Measurements from ENCODE around the gene TRMT2A. TPM values are rescaled to one million over a fixed set of nuclear protein-coding genes. Genes with fewer than 3 reads are reported as not detected.

TRMT2A gene
- total RNA-seq, 1 experiment from 2014 or later = 14.7 TPM

DNA sequence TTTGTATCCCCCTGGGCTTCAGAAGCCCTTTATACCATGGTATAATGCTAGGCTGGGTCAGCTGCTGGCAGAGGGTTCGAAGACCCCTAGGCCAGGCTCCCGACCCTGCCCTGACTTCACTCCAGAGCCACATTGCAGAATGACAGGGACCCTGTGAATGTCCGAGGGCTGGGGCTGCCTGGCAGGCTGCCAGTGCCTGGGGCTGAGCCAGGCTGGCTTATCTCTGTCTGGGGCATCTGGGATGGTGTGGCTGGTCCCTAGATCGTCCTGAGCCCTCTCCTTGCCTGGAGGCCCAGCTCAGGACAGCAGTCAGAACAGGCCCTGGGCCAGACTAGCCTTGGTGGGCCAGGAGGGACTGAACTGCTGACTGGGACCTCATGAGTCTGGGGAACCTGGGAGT, 18.2 kb upstream of the TRMT2A start:
- DNase-seq (ENCODE audit: low read depth) = no peak

GRCh38 chr22:20133930-20134549, 17.0 kb upstream of the TRMT2A start:
- DNase-seq (ENCODE audit: low read depth) = no peak

DNA sequence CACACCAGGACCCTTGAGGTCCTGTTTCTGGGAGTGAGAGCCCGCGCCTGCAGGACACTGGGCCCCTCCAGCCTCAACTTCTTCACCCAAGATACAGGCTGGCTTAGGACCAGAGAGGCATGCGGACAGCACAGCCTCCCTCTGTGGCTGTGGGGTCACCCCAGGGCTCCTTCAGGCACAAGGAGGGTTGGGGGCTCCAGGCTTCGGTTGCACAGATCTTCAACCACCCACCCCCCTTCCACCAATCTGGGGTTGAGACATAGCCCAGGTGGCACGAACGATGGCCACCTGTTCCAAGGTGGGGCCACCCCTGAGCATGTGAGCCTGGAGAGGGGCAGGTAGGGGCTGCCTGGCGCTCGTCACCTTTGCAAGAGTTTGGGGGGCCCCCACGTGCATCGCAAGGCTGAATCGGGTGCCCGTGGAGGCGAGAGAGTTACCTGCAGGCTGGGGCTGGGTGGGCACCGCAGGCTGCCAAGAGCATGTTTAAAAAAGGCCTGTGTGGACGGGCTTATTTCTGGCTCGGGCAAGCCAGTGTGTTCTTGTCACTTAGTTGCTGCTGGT, 15.7 kb upstream of the TRMT2A start:
- no peak for DNase-seq (ENCODE audit: low read depth)

DNA sequence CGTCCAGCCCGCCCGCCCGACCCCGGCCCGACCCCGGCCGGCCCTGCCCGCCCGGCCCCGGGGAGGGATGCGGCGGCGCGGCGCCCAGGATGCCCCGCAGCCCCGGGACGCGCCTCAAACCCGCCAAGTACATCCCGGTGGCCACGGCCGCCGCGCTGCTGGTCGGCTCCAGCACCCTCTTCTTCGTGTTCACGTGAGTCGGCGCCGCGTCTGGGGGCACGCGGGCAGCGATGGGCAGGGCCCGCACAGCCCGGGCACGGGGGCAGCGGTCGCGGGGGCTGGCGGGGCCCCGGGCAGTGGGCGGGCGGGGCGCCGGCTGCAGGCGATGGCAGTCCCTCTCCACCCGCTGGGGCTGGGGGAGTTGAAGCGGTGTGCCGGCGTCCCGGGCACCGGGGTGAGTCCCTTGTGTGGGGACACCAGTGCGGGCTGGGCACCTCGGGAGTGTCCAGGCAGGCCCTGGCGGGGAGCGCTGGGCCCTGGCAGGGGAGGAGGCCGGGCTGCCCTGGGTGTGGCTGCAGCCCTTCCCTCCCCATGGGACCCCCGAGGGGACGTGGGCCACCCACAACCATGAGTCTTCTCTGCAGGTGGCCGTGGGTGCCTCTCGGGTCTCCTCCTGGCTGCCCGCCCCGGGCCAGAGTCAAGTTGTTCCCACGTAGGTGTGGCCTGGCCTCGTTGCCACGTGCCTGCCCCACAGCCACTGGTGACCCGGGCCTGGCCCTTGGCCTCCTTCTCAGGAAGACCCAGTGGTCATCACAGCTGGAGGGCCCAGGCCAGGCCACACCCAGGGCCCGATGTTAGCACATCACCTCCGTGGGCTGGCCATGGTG, 15.0 kb upstream of the TRMT2A start:
- peak; percentile 27 for DNase-seq (ENCODE audit: low read depth)

GRCh38 chr22:20131597-20131858, 14.5 kb upstream of the TRMT2A start, which contains the start of gene ZDHHC8:
Gene ZDHHC8, plus strand, starts transcription at chr22:20131804. Its CDS starts 144 bp downstream, at chr22:20131948.
- DNase-seq (ENCODE audit: low read depth) = peak; percentile 26

DNA sequence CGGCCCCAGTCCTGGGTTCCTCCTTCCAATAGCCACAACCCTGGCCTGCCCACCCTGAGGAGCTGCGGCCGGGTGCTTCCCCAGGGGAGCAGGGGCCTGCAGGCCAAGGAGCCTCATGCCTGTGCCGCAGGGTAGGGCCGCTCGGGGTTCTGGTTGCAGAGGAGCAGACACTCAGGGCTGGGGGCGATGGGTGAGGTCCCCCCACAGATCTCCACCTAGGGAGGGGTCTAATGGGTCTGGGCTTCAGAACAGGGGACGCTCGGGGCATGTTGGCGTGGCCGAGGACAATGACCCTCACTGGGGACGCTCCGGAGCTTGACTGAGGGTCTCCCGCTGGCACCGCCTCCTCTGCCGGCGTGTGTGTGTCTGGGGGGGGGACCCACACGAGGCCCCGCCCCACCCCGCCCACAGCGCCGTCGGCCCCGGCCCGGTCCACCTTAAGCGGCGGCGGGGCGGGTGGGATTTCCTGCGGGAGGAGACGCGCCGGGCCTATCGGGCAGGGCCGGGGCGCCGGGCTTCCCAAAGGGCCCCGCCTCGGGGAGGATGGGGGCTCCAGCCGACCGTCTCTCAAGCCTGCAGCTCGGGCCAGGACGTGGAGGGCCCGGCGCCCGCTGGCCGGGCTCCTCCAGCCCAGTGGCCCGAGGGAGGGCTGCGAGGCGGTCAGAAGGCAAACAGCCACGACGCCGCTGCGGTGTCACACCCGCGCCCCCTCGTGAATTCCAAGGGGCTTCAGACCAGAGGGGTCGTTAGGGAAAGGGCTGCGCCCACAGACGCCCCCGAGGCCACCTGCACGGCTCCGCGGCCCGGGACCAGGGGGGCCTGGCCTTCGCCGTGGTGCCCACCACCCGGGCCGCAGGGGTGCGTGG, 13.9 kb upstream of the TRMT2A start:
- peak; percentile 81 for DNase-seq (ENCODE audit: low read depth)

DNA sequence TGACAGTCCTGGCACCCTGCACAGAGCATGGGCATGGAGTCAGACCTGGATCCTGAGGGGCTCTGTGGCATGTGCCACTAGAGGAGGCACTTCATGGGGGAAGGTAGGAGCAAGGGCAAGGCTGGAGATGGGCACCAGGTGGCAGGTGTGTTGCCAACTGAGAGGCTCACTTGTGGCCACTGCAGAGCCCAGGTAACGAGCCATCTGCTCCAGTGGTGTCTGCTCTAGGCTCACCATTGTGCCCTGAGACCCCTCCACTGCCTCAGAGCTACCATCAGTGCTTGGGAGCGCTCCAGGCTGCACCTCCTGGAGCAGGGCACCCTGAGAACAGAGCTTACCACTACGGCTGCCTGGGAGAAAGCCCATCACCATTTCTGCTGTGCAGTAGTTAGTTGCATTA, 13.3 kb upstream of the TRMT2A start:
- DNase-seq (ENCODE audit: low read depth) = no peak

GRCh38 chr22:20129747-20130014, 12.7 kb upstream of the TRMT2A start:
- no peak for DNase-seq (ENCODE audit: low read depth)

DNA sequence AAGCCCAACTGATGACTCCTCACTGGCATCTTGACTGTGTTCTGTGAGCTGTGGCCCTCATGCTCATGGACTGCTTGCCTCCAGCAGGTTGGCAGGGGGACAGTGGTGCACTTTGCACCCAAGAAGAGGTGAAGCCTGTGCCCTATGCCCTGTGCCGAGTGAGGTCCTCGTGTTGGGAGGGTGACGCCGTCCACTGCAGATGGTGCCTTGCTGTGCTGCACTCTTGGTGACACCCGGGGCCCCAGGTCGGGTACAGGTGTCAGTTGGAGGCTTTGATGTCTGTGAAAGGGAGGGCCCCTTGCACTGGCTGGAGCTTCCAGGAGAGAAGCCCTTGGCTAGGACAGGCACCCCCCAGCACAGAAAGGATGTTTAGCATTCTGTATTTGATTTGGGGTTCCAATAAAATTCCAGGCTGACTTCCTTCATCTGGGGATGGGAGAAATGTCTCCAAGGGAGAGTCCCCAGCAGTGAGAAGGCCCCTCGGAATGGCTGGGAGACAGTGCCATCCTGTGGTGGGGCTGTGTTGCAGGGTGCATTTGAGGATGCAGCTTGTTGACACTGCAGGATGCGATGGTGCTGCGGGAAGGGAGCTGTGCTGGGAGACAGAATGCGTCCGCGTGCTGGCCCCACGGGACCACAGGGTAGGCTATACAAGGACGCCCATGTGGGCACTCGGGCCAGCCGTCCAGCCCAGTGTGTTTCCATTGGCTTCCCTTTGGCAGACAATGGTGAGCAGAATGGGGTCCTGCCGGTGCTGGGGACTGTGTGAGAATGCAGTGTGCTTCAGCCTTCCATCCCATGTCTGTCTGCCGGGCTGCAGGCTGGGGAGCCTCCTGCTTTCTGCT, 12.1 kb upstream of the TRMT2A start:
- DNase-seq (ENCODE audit: low read depth) = peak; percentile 33

GRCh38 chr22:20128619-20128901, 11.5 kb upstream of the TRMT2A start:
- DNase-seq (ENCODE audit: low read depth) = no peak

DNA sequence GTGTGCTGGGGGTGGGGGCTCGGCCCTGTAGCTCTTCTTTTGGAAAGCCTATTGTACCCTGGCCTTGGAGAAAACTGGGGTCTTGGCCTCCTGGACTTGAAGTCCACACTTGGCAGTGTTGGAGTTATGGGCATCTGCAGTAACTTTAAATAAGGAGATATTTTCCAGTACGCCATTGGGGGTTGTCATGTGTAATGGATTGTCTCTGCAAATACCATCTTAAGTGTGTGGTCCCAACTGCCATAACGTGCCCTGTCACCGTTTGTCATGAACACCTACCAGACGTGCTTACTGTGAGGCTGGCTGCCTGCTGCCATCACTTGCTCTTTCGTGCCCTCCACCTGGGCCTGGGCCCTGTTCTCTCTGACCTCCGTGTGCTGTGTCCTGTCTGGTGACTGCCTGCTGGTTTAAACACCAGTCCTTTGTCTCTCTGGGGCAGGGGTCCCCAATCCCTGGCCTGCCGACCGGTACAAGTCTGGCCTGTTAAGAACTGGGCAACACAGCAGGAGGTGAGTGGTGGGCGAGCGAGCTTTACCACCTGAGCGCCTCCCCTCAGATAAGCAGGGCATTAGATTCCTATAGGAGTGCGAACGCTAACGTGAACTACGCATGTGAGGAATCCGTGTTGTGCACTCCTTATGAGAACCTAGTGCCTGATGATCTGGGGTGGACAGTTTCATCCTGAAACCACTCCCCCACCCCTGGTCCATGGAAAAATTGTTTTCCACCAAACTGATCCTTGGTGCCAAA, 11.0 kb upstream of the TRMT2A start:
- no peak for DNase-seq (ENCODE audit: low read depth)

DNA sequence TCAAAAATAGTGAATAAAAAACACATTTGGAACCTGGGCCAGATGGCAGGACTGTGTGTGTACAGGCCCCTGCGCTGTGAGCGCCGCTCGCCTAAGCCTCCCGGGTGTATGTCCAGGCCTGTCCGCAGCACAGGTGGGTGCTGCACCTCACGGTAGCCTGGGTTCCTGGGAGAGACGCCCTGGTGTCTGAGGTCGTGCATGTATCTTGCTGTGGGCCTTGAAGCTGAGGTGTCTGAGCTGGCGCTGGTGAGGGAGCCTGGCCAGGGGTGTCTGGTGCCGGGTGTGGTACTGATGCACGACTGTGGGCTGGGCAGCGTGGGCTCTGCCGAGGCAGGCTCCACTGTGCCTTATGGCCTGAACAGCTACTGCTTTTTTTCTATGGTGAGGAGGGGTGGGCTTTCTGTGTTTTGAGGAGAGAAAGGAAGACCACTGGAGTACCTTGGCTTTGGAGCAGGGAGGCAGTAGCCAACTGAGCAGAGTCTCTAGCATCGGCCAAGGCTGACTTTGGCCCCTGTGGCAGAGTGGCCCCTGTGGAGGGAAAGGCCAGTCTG, 10.4 kb upstream of the TRMT2A start:
- no peak for DNase-seq (ENCODE audit: low read depth)

GRCh38 chr22:20126284-20127029, 9.4 kb upstream of the TRMT2A start:
- no peak for DNase-seq (ENCODE audit: low read depth)

- DNase-seq (ENCODE audit: low read depth) = no peak
These were observed 8.5 kb upstream of the TRMT2A start for GRCh38 chr22:20125201-20126174.

GRCh38 chr22:20124083-20124787, 7.2 kb upstream of the TRMT2A start:
- no peak for DNase-seq (ENCODE audit: low read depth)

GRCh38 chr22:20123366-20124082, 6.5 kb upstream of the TRMT2A start:
- no peak for DNase-seq (ENCODE audit: low read depth)

- no peak for DNase-seq (ENCODE audit: low read depth)
These were observed 4.9 kb upstream of the TRMT2A start for GRCh38 chr22:20121856-20122415.

All from RPMI7951 (cell line).